GM12878 (cell line): ENCODE results near the gene CTNNA1. TPM values are rescaled to one million over a fixed set of nuclear protein-coding genes. Genes with fewer than 3 reads are reported as not detected.
A peak's percentile ranks its signal among the peaks of the same experiment; 100 is the strongest.

Experiments used
- ATAC-seq: fragments of 200-7000 bp; cut with Tn5 transposase; 3 replicates; pipeline ENCODE4 v1.9.1; 2020; ENCODE audit warnings: mild to moderate bottlenecking, moderate library complexity
- BruUV-seq: library from RNA; stranded (reverse); fragments of 400-500 nt; replicated peaks from 2 replicates; lab custom pipeline; 2021; lab: Mats Ljungman, UMichigan
- CTCF ChIA-PET: fragments of 300-600 bp; sonication (Branson Sonifier 250); formaldehyde crosslinking; extraction: SDS; loops from one replicate; lab custom pipeline; 2021; ENCODE audit warnings: inconsistent platforms; lab: Yijun Ruan, JAX
- POLR2A ChIA-PET: fragments of 350-600 bp; formaldehyde crosslinking; extraction: SDS; loops from one replicate; lab custom pipeline; 2021; ENCODE audit warnings: inconsistent platforms; lab: Charles Lee
- RAD21 ChIA-PET: fragments of 300-600 bp; sonication (Branson Sonifier 250); formaldehyde crosslinking; loops from one replicate; lab custom pipeline; 2023; ENCODE audit warnings: antibody characterized with exemption; ENCODE audit not compliant: unreplicated experiment; lab: Charles Lee
- SMC1A ChIA-PET: fragments of 300-600 bp; sonication (Branson Sonifier 250); formaldehyde crosslinking; loops from one replicate; lab custom pipeline; 2023; ENCODE audit not compliant: unreplicated experiment, uncharacterized antibody; lab: Charles Lee
- DNase-seq: peaks from one replicate; pipeline ENCODE4 v3.0.0-alpha.2; 2011; ENCODE audit warnings: low read depth, low spot score
- FAIRE-seq: peaks from 3 replicates; lab custom pipeline; 2011; peaks lifted over from hg19 to GRCh38; lab: Jason Lieb, UNC
- H2AFZ ChIP-seq: 2 replicates; pipeline ENCODE4 v1.6.0; 2011; ENCODE audit warnings: low read depth, low read length, control low read depth; ENCODE audit not compliant: control insufficient read depth
- H3K27ac ChIP-seq: 2 replicates; pipeline ENCODE4 v1.5.1; 2011; ENCODE audit warnings: control low read depth; ENCODE audit not compliant: control insufficient read depth, insufficient read depth
- H3K27me3 ChIP-seq, 2 experiments: replicated peaks in 1 of 2; 2 replicates each; pipeline versions ENCODE4 v1.6.0 to v1.6.1; 2011; ENCODE audit warnings: low read length in 1 of 2; ENCODE audit not compliant: control insufficient read depth in 2 of 2, insufficient read depth in 2 of 2
- H3K36me3 ChIP-seq, 2 experiments: 2 replicates each; pipeline ENCODE4 v1.5.1; 2011; ENCODE audit warnings: low read length in 1 of 2; ENCODE audit not compliant: control insufficient read depth in 2 of 2, insufficient read depth in 2 of 2
- H3K4me1 ChIP-seq: 2 replicates; pipeline ENCODE4 v1.6.1; 2011; ENCODE audit warnings: mild to moderate bottlenecking, low read length, moderate library complexity, mixed read lengths; ENCODE audit not compliant: control insufficient read depth, insufficient read depth
- H3K4me2 ChIP-seq: 2 replicates; pipeline ENCODE4 v1.6.0; 2011; ENCODE audit warnings: control low read depth; ENCODE audit not compliant: control insufficient read depth, insufficient read depth
- H3K4me3 ChIP-seq: fragments of 200-600 bp; sonication (generic); 2 replicates; pipeline ENCODE4 v1.5.1; 2016
- H3K79me2 ChIP-seq: 2 replicates; pipeline ENCODE4 v1.6.0; 2011; ENCODE audit warnings: low read length; ENCODE audit not compliant: control insufficient read depth, insufficient read depth
- H3K9ac ChIP-seq: 2 replicates; pipeline ENCODE4 v1.8.0; 2011; ENCODE audit warnings: low read length, control low read depth, mixed read lengths; ENCODE audit not compliant: control insufficient read depth, insufficient read depth
- H3K9me3 ChIP-seq: replicated peaks from 3 replicates; pipeline ENCODE4 v1.5.1; 2011; ENCODE audit warnings: mild to moderate bottlenecking, low read length; ENCODE audit not compliant: control insufficient read depth, insufficient read depth
- H4K20me1 ChIP-seq: 2 replicates; pipeline ENCODE4 v1.6.0; 2011; ENCODE audit not compliant: control insufficient read depth, insufficient read depth
- CTCF ChIP-seq, 3 experiments: IDR thresholded peaks in 2 of 3; conservative IDR thresholded peaks in 1 of 3; 2 replicates each; pipeline ENCODE4 v1.5.1; 2011; ENCODE audit warnings: low read depth in 3 of 3, low read length in 3 of 3, mild to moderate bottlenecking in 3 of 3, control low read depth in 2 of 3, moderate library complexity in 2 of 3, inconsistent platforms in 1 of 3, mixed read lengths in 1 of 3; ENCODE audit not compliant: control insufficient read depth in 2 of 3, insufficient read depth in 1 of 3; ENCODE audit errors: extremely low read depth in 1 of 3
- FOS ChIP-seq: IDR thresholded peaks from 3 replicates; pipeline ENCODE4 v1.6.1; 2011; ENCODE audit warnings: borderline replicate concordance; ENCODE audit not compliant: insufficient read length; ENCODE audit errors: extremely low read depth
- RAD21 ChIP-seq: IDR thresholded peaks from 2 replicates; pipeline ENCODE4 v1.6.1; 2011; ENCODE audit warnings: mild to moderate bottlenecking, low read depth, low read length, moderate library complexity; ENCODE audit not compliant: insufficient read depth
- RUNX3 ChIP-seq: IDR thresholded peaks from 2 replicates; pipeline ENCODE4 v1.6.1; 2012; ENCODE audit warnings: low read length, inconsistent platforms
- WGBS: methylation state at CpG from one replicate; pipeline ENCODE4 v1.1.6; 2016; ENCODE audit warnings: low lambda C conversion rate; ENCODE audit not compliant: insufficient replicate concordance, insufficient coverage; ENCODE audit errors: missing lambda C conversion rate; 5-methylcytosine and 5-hydroxymethylcytosine counted together
- in situ Hi-C: fragments of 300-500 bp; cut with MboI; formaldehyde crosslinking; loops from 9 replicates; pipeline ENCODE4 v1.14.3; 2018; ENCODE audit warnings: mixed read lengths
- intact Hi-C: fragments of 100-400 bp; cut with micrococcal nuclease; formaldehyde crosslinking; loops from one replicate; pipeline ENCODE4 v1.14.2; 2022; ENCODE audit not compliant: unreplicated experiment
- polyA plus RNA-seq, 11 experiments: library from polyadenylated mRNA; depleted of rRNA in 4 of 11; unstranded in 6 of 11; stranded (reverse) in 5 of 11; fragments of >200 nt; fragmentation: Nextera tagmentation in 4 of 11; fragmentation: Illumina TruSeq in 1 of 11; extraction: Ambion mirVana in 4 of 11; extraction: Trizol in 1 of 11; gene quantifications; 1 replicate in 1 of 11; 2 replicates in 10 of 11; pipeline versions ENCODE4 v1.2.1 to v1.2.3, GENCODE V29; 2011 to 2016; ENCODE audit warnings: inconsistent platforms in 2 of 11, missing spikeins in 2 of 11, low read depth in 1 of 11
- total RNA-seq, 4 experiments: library from RNA; depleted of rRNA in 3 of 4; stranded (reverse); fragments of >200 nt in 3 of 4; fragmentation: Illumina TruSeq in 1 of 4; extraction: Trizol in 1 of 4; gene quantifications; 2 replicates each; pipeline versions ENCODE4 v1.2.1 to v1.2.3, GENCODE V29; 2013 to 2021

CTNNA1 gene
- total and polyA plus RNA-seq, 10 of the 15 experiments (the other 5 are each of a cell fraction or from before 2014, with no cell fraction given): 32.6 to 104 (median 57.7) TPM

DNA sequence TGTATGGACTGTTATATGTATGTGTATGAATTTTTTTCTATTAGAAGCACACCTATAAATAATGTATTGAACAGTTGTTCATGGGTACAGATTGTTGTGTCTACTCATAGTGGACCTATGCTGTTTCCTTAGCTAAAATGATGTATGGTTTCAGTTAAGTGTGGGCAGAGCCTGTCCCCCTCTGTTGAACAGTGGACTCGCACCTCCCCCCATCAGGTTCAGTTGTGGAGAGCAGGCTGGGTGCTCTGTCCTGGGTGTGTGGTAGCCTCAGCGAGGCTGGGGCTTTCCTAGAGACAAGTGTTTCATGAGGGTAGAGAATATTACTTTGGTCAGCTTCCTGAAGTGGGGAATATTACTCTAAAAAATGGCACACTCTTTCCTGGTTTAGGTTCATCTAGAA, 169.3 kb downstream of the CTNNA1 start:
- H3K27ac ChIP-seq: no peak overlapping the region
- DNase-seq (no peak), ATAC-seq (peak; percentile 77), FAIRE-seq (no peak)
- intact Hi-C loops: no loop called here
- BruUV-seq: no TSS peak
- POLR2A ChIA-PET: no interaction called here
- CTCF ChIA-PET: no interaction called here
- no peaks in the 10 kb centered on the region for H3K79me2 ChIP-seq
- no peak overlapping the region for H2AFZ ChIP-seq
- H3K27me3 ChIP-seq: no peaks in the 10 kb centered on the region
- H3K4me2 ChIP-seq: no peak overlapping the region
- H3K4me3 ChIP-seq: no peak overlapping the region
- no peaks in the 10 kb centered on the region for H4K20me1 ChIP-seq
- SMC1A ChIA-PET: no interaction called here
- 83% methylated on average over 2 of the region's 2 CpGs for WGBS
- RAD21 ChIA-PET: interaction anchor here (1.2 kb wide), 1 partner anchor 40 kb away, joined by 3 read pairs; no protein-coding TSS in a partner anchor
- no peak for TF ChIP-seq FOS
- peak in 2 of 3 experiments; percentile 6 to 9; a peak in 1 of 6 replicates for TF ChIP-seq CTCF (IDR thresholded peaks at IDR 0.05 in 2 of 3, conservative IDR thresholded peaks at IDR 0.05 in 1 of 3; ENCODE audit: control insufficient read depth in 2 of 3, extremely low read depth in 1 of 3, insufficient read depth in 1 of 3, low read depth in 3 of 3, low read length in 3 of 3)
- TF ChIP-seq RAD21: peak; percentile 32; the same call in 1 of the 2 replicates
- 0 out of 2 replicates have a peak, but pooled peaks have one; percentile 32 for TF ChIP-seq RUNX3
- in situ Hi-C loops: no loop called here
- no peaks in the 10 kb centered on the region for H3K4me1 ChIP-seq
- no peaks in the 10 kb centered on the region for H3K9me3 ChIP-seq
- H3K36me3 ChIP-seq: peaks cover 9 to 12% of the 10 kb centered on the region in 2 experiments
- no peak overlapping the region for H3K9ac ChIP-seq
